H1 (cell line): Measurements from ENCODE around the gene NKAIN2. TPM values are rescaled to one million over a fixed set of nuclear protein-coding genes. Genes with fewer than 3 reads are reported as not detected.

Source experiments
- CTCF ChIA-PET: fragments of 300-600 bp; sonication (Branson Sonifier 250); formaldehyde crosslinking; loops from one replicate; lab custom pipeline; 2021; ENCODE audit not compliant: partially characterized antibody; lab: Charles Lee
- POLR2A ChIA-PET: fragments of 300-600 bp; sonication (Branson Sonifier 250); formaldehyde crosslinking; loops from one replicate; lab custom pipeline; 2021; ENCODE audit warnings: inconsistent platforms; ENCODE audit not compliant: partially characterized antibody; lab: Charles Lee
- DNase-seq, 2 experiments: peaks; one replicate each; pipeline versions ENCODE4 v3.0.0 to v3.0.0-alpha.2; 2010 to 2022; ENCODE audit warnings: low spot score in 2 of 2, low read depth in 1 of 2, mixed read lengths in 1 of 2
- FAIRE-seq: peaks from 2 replicates; lab custom pipeline; 2011; peaks lifted over from hg19 to GRCh38; lab: Jason Lieb, UNC
- H2AFZ ChIP-seq: 2 replicates; pipeline ENCODE4 v1.8.1; 2012; ENCODE audit warnings: low read length, inconsistent platforms
- H2AK5ac ChIP-seq: 2 replicates; pipeline ENCODE4 v1.6.1; 2013; ENCODE audit warnings: low read depth, low read length
- H2BK120ac ChIP-seq: replicated peaks from 2 replicates; pipeline ENCODE3; 2013; ENCODE audit warnings: low read depth, low read length, inconsistent platforms
- H2BK12ac ChIP-seq: 2 replicates; pipeline ENCODE4 v1.6.1; 2013; ENCODE audit warnings: low read depth, low read length
- H2BK15ac ChIP-seq: 2 replicates; pipeline ENCODE4 v1.6.1; 2013; ENCODE audit warnings: low read length
- H2BK20ac ChIP-seq: 2 replicates; pipeline ENCODE4 v1.6.1; 2013; ENCODE audit warnings: low read length
- H2BK5ac ChIP-seq: 2 replicates; pipeline ENCODE4 v1.6.1; 2013; ENCODE audit warnings: low read depth, low read length
- H3K14ac ChIP-seq: 2 replicates; pipeline ENCODE4 v1.6.1; 2013; ENCODE audit warnings: inconsistent platforms; ENCODE audit not compliant: insufficient read length
- H3K18ac ChIP-seq: 2 replicates; pipeline ENCODE4 v1.6.1; 2013; ENCODE audit warnings: low read length; ENCODE audit errors: extremely low read depth
- H3K23ac ChIP-seq: 2 replicates; pipeline ENCODE4 v1.6.1; 2013; ENCODE audit warnings: inconsistent platforms; ENCODE audit not compliant: insufficient read length
- H3K23me2 ChIP-seq: 2 replicates; pipeline ENCODE4 v1.6.1; 2013; ENCODE audit warnings: low read depth, low read length
- H3K27ac ChIP-seq: 2 replicates; pipeline ENCODE4 v1.6.1; 2011; ENCODE audit warnings: low read depth, low read length, inconsistent platforms
- H3K27me3 ChIP-seq, 4 experiments: replicated peaks in 1 of 4; 1 replicate in 1 of 4; 2 replicates in 3 of 4; pipeline versions ENCODE4 v1.6.1 to v1.8.1; 2011 to 2013; ENCODE audit warnings: low read length in 3 of 4, mild to moderate bottlenecking in 3 of 4, inconsistent platforms in 2 of 4, mixed read lengths in 2 of 4, moderate library complexity in 1 of 4; ENCODE audit not compliant: control insufficient read depth in 3 of 4, insufficient read depth in 3 of 4; ENCODE audit errors: extremely low read depth in 1 of 4
- H3K36me3 ChIP-seq, 4 experiments: 2 replicates each; pipeline versions ENCODE4 v1.6.1 to v1.8.1; 2011 to 2013; ENCODE audit warnings: mild to moderate bottlenecking in 4 of 4, low read length in 3 of 4, moderate library complexity in 2 of 4, control low read depth in 1 of 4, inconsistent platforms in 1 of 4; ENCODE audit not compliant: insufficient read depth in 4 of 4, control insufficient read depth in 2 of 4
- H3K4ac ChIP-seq: replicated peaks from 2 replicates; pipeline ENCODE3; 2013; ENCODE audit warnings: low read length, low read depth, mixed read lengths, inconsistent platforms; ENCODE audit not compliant: insufficient read length
- H3K4me1 ChIP-seq, 4 experiments: replicated peaks in 1 of 4; 1 replicate in 1 of 4; 2 replicates in 3 of 4; pipeline versions ENCODE4 v1.6.1 to v1.8.1; 2011 to 2013; ENCODE audit warnings: low read length in 3 of 4, inconsistent platforms in 2 of 4, mixed read lengths in 1 of 4; ENCODE audit not compliant: insufficient read depth in 4 of 4, control insufficient read depth in 3 of 4
- H3K4me2 ChIP-seq, 2 experiments: 2 replicates each; pipeline versions ENCODE4 v1.6.1 to v1.8.1; 2011 to 2013; ENCODE audit warnings: low read depth in 2 of 2, low read length in 2 of 2, control low read depth in 1 of 2, inconsistent platforms in 1 of 2, mild to moderate bottlenecking in 1 of 2; ENCODE audit not compliant: insufficient read depth in 1 of 2
- H3K4me3 ChIP-seq, 4 experiments: fragments of 200-600, 300-600 bp in 1 of 4; sonication (generic), shearing (Covaris generic), sonication (Bioruptor Twin) in 1 of 4; 2 replicates each; pipeline versions ENCODE4 v1.5.1 to v1.8.1; 2011 to 2016; ENCODE audit warnings: low read length in 4 of 4, low read depth in 3 of 4, control low read depth in 2 of 4, inconsistent platforms in 2 of 4, mild to moderate bottlenecking in 2 of 4, mixed read lengths in 1 of 4, moderate library complexity in 1 of 4; ENCODE audit not compliant: insufficient read depth in 2 of 4; ENCODE audit errors: extremely low read depth in 1 of 4
- H3K56ac ChIP-seq: replicated peaks from 2 replicates; pipeline ENCODE3; 2013; ENCODE audit warnings: low read depth, mild to moderate bottlenecking, mixed read lengths, low read length, inconsistent platforms; ENCODE audit not compliant: insufficient read length
- H3K79me1 ChIP-seq: 2 replicates; pipeline ENCODE4 v1.6.1; 2013; ENCODE audit warnings: low read depth, low read length, control low read depth
- H3K79me2 ChIP-seq, 2 experiments: 2 replicates each; pipeline versions ENCODE4 v1.6.1 to v1.8.1; 2012 to 2013; ENCODE audit warnings: low read length in 2 of 2, mild to moderate bottlenecking in 2 of 2, inconsistent platforms in 1 of 2; ENCODE audit not compliant: insufficient read depth in 2 of 2, control insufficient read depth in 1 of 2
- H3K9ac ChIP-seq, 4 experiments: replicated peaks in 1 of 4; 1 replicate in 1 of 4; 2 replicates in 3 of 4; pipeline versions ENCODE4 v1.6.1 to v1.8.1; 2011 to 2013; ENCODE audit warnings: low read depth in 3 of 4, low read length in 3 of 4, control low read depth in 2 of 4, mild to moderate bottlenecking in 2 of 4, moderate library complexity in 2 of 4, inconsistent platforms in 1 of 4; ENCODE audit errors: extremely low read depth in 1 of 4
- H3K9me3 ChIP-seq, 2 experiments: 2 replicates each; pipeline versions ENCODE4 v1.6.1 to v1.8.1; 2012 to 2013; ENCODE audit warnings: mild to moderate bottlenecking in 2 of 2, moderate library complexity in 2 of 2, control low read depth in 1 of 2, inconsistent platforms in 1 of 2, low read depth in 1 of 2, low read length in 1 of 2, mixed read lengths in 1 of 2; ENCODE audit not compliant: insufficient read depth in 2 of 2
- H4K20me1 ChIP-seq, 2 experiments: replicated peaks in 1 of 2; 2 replicates each; pipeline versions ENCODE3 to v1.8.1; 2011 to 2013; ENCODE audit warnings: inconsistent platforms in 2 of 2, low read length in 2 of 2, mild to moderate bottlenecking in 1 of 2; ENCODE audit not compliant: insufficient read depth in 2 of 2, control insufficient read depth in 1 of 2
- H4K5ac ChIP-seq: 2 replicates; pipeline ENCODE4 v1.6.1; 2013; ENCODE audit warnings: low read length, low read depth, mixed read lengths, inconsistent platforms; ENCODE audit not compliant: insufficient read length
- H4K8ac ChIP-seq: 2 replicates; pipeline ENCODE4 v1.8.0; 2013; ENCODE audit warnings: mild to moderate bottlenecking, moderate library complexity, low read length, inconsistent platforms; ENCODE audit not compliant: insufficient read depth; ENCODE audit errors: extremely low read depth
- H4K91ac ChIP-seq: replicated peaks from 2 replicates; pipeline ENCODE3; 2013; ENCODE audit warnings: low read length, mixed read lengths, inconsistent platforms; ENCODE audit not compliant: insufficient read length
- SRF ChIP-seq: IDR thresholded peaks from 2 replicates; pipeline ENCODE4 v1.6.1; 2011; ENCODE audit warnings: mild to moderate bottlenecking, low read depth, low read length, moderate library complexity
- TEAD4 ChIP-seq: IDR thresholded peaks from 2 replicates; pipeline ENCODE4 v1.6.1; 2012; ENCODE audit warnings: low read depth, low read length, inconsistent platforms, mixed read lengths
- WGBS, 2 experiments: shearing (Covaris generic) in 1 of 2; methylation state at CpG; one replicate each; pipeline versions ENCODE4 v1.1.6 to v1.1.7; 2013 to 2015; ENCODE audit warnings: low lambda C conversion rate in 2 of 2, mixed read lengths in 2 of 2, inconsistent platforms in 1 of 2, low coverage in 1 of 2, missing lambda C conversion rate in 1 of 2; ENCODE audit not compliant: insufficient replicate concordance in 2 of 2, insufficient coverage in 1 of 2, insufficient read length in 1 of 2; ENCODE audit errors: extremely low coverage in 1 of 2, missing lambda C conversion rate in 1 of 2; 5-methylcytosine and 5-hydroxymethylcytosine counted together
- polyA plus RNA-seq, 7 experiments: library from polyadenylated mRNA; depleted of rRNA in 3 of 7; stranded (reverse) in 5 of 7; unstranded in 2 of 7; fragments of >200 nt in 5 of 7; fragments of 200-250 nt in 2 of 7; gene quantifications; 1 replicate in 5 of 7; 2 replicates in 1 of 7; 4 replicates in 1 of 7; pipeline versions ENCODE4 v1.2.1 to v1.2.3, GENCODE V29; 2011 to 2013; ENCODE audit warnings: missing spikeins in 2 of 7, mixed read lengths in 2 of 7
- total RNA-seq: library from RNA; stranded (reverse); fragmentation: NEBNext Ultra II Directional; extraction: Animal tissue kit (Norgen Biotek cat#: 25700); gene quantifications from 2 replicates; pipeline ENCODE4 v1.2.1, GENCODE V29; 2021

The NKAIN2 gene
- total and polyA plus RNA-seq, 2 of the 8 experiments (the other 6 are each of a cell fraction or from before 2014, with no cell fraction given) = 0.20 to 0.34 TPM

DNA sequence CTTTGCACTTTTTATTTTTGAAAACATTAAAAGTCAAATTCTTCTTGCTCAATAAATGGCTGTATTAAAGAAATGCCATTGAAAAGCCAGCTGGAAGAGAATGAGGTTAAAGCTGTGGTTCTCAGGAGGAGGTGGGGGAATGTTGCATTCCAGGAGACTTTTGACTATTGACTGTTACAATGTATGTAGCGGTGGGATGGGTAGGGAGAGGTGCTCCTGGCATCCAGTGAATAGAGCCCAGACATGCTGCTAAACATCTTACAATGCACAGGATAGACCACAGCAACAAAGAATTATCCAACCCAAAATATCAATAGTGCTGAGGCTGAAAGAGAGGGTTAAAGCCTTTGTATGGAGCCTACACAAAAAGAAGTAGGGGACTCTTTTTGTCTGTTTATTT is 295.9 kb downstream of the NKAIN2 start:
- H3K4me2 ChIP-seq = no peak overlapping the region
- H3K27ac ChIP-seq = no peak overlapping the region
- no peaks in the 10 kb centered on the region for H3K79me2 ChIP-seq
- no peak overlapping the region for H4K8ac ChIP-seq
- no peak overlapping the region for H2BK5ac ChIP-seq
- H4K20me1 ChIP-seq = no peaks in the 10 kb centered on the region
- no peaks in the 10 kb centered on the region for H3K27me3 ChIP-seq
- H3K9me3 ChIP-seq = no peaks in the 10 kb centered on the region
- WGBS, 2 experiments = 62% methylated on average over 1 of the region's 1 CpG; no CpG with 5 or more reads in 1 of the 2 experiments
- H3K4me3 ChIP-seq = no peak overlapping the region
- POLR2A ChIA-PET = no interaction called here
- no peaks in the 10 kb centered on the region for H3K23me2 ChIP-seq
- H2AFZ ChIP-seq = no peak overlapping the region
- H3K18ac ChIP-seq = no peak overlapping the region
- no peak overlapping the region for H2BK120ac ChIP-seq
- no peak overlapping the region for H2AK5ac ChIP-seq
- no peak overlapping the region for H2BK12ac ChIP-seq
- H3K4me1 ChIP-seq = no peaks in the 10 kb centered on the region
- no peak overlapping the region for H3K14ac ChIP-seq
- H3K4ac ChIP-seq = no peak overlapping the region
- H3K56ac ChIP-seq = no peak overlapping the region
- no peak overlapping the region for H4K5ac ChIP-seq
- no peak overlapping the region for H2BK15ac ChIP-seq
- CTCF ChIA-PET = interaction anchor here (0.6 kb wide), 1 partner anchor 96 kb away, joined by 3 read pairs; no protein-coding TSS in a partner anchor
- peak; percentile 92 for TF ChIP-seq TEAD4
- no peak for TF ChIP-seq SRF
- no peak overlapping the region for H2BK20ac ChIP-seq
- no peak overlapping the region for H3K23ac ChIP-seq
- FAIRE-seq (peak; percentile 62), DNase-seq (no peak)
- no peak overlapping the region for H3K9ac ChIP-seq
- no peaks in the 10 kb centered on the region for H3K79me1 ChIP-seq
- no peak overlapping the region for H4K91ac ChIP-seq
- H3K36me3 ChIP-seq = no peaks in the 10 kb centered on the region
